HG03159 (cell line): ENCODE results near the gene SNAP23.

Experiments
- ATAC-seq: cut with Tn5 transposase; IDR thresholded peaks from one replicate; pipeline ENCODE4 v1.9.1; 2021; ENCODE audit warnings: mild to moderate bottlenecking, moderate library complexity; ENCODE audit not compliant: unreplicated experiment

Gene SNAP23

DNA sequence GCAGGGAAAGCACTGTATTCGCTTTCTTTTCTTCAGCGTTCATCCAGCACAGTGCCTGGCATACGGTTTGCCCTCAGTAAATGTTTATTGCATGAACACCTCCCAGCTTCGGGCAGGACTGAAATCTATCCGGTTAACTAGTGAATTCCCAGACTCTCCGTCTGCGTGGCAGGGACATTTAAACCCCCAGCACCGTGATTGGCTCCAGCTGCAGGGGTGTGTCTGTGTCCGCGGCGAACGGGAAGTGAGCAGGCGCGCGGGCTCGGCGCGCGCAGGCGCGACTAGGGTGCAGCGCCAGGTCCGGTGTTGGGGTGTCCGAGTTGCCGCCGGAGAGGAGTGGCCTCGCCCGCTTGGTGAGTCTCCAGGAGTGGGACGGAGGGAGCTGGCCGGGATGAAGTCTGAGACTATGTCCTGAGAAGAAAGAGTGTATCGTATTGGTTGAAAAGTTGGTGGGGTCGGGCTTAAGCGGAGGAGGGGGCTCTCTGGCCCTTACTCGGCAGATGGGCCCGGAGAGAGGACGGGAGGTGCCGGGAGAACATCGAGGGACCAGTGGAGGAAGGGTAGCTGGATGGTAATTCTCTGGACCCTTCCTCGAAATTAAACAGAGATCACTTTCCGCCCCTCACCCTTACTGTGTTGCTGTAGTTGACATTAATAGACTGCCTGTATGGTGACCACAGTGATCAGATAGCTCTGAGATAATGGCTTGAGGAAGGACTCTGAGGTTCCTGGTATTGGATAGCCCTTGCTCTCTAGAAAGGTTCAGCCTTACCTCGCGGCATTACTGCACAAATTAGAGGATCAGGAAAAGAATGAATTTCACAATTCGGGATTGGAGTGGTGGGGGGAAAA lies at the start of gene SNAP23:
Gene SNAP23 (plus strand): TSS at position 274 of the 852 bp plus-strand sequence. CDS start 16,213 bp downstream, outside the sequence.
- peak; percentile 63 for ATAC-seq

DNA sequence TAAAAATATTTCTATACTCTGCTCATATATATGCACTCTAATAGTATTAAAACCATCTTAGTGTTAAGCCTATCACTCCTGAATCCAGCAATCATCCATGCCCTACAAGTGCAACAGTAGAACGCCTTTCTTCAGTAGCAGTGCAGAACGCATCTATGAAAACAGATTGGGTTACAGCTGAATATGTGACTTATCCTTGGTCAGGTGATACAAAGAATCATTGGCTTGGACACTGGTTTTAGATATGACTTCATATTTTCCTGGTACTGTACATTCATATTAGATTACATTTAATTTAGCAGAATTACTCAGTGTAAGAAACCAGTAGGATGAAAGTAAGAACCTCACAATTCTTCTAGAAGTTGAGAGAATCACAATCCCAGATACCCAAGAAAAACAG lies 47.8 kb upstream of the SNAP23 start:
- no peak for ATAC-seq

DNA sequence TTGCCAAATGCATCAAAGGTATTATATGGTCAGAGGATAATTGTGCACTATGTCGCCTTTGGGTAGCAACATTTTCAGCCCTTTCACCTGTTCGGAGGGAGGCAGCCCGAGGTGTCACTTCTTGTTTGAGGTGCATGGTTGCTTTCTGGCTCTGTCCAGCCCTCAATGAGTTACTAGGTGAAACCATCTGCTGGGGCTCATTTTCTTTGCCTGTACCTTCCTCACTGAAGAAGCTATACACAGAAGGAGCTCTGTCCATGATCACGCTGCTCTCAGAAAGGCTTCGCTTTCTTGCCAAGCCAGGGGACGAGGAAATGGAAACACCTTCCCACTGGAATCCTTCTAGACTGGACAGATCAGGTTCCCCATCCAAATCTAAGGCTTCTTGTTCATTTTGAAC lies 47.2 kb upstream of the SNAP23 start:
- no peak for ATAC-seq

DNA sequence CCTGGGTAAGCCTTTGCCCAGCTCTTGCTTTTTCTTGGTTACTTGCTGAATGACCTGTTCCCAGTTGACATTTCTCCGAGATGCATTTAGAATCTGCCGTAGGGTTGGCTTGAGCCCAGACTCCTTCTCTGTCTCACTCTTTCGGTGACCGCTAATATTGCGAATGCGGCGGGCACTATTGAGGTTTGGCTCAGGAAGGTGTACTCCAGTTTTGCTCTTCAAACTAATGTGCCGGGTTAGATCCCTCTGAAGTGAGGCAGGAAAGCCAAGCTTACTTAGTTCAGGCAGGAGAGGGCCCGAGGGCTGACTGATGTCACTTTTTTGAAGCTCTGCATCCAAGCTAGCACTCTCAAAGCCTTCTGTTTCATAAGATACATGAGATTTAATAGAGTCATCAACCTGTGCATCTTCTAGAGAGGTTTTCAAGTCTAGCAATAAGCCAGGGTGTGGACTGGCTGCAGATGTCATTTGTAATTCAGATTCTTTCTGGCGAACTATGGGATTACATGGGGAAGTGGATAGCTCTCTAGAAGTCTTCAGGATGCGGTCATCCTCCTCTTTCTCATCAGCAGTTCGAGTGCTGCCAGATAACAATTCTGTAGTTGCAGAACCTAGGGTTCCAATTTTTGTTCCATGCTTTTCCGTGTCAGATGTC lies 45.5 kb upstream of the SNAP23 start:
- ATAC-seq = no peak

DNA sequence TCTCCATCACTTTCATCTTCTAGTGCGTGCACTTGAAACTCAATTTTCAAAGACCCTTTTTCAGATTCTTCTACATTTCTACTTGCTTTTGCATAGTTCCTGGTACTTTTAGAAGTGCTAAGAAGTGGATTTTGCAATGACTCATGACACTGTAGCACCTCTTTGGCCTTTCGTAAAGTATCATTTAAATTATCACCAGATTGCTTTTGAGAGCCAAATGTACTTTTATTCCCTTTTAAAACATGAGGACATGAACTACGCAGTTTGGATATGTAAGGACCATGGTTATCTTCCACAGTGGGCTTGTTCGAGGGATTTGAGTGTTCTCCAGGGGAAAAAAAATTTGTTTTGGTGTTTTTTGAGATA lies 45.0 kb upstream of the SNAP23 start:
- no peak for ATAC-seq

DNA sequence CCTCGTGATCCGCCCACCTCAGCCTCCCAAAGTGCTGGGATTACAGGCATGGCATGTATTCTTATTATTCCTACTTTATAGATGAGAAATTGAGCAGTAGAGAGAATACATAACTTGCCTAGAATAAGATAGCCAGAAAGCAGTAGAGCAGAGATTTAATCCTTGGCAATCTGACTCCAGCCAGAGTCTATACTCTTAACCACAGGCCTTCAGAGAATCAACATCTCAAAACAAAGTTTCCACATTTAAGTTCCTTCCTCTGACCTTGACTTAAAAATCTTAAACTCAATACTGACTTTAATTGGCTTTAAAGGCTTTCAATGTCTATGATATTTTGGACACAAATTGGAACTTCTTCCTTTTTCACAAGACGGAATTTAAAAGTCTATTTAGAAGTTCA lies 41.6 kb upstream of the SNAP23 start:
- no peak for ATAC-seq

DNA sequence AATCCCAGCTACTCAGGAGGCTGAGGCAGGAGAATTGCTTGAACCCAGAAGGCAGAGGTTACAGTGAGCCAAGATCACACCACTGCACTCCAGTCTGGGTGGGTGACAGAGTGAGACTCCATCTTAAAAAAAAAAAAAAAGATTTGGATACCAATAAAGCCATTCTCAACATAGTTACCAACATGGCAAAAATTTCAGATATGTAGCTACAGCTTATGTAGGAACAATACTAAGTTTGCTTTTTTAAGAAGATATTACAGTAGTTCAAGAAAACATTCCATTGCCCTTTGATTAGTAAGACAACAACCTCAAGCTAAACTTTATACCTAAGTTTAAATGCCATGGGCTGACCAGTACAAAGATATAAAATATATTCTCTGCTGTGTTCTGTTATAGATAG lies 38.9 kb upstream of the SNAP23 start:
- no peak for ATAC-seq

DNA sequence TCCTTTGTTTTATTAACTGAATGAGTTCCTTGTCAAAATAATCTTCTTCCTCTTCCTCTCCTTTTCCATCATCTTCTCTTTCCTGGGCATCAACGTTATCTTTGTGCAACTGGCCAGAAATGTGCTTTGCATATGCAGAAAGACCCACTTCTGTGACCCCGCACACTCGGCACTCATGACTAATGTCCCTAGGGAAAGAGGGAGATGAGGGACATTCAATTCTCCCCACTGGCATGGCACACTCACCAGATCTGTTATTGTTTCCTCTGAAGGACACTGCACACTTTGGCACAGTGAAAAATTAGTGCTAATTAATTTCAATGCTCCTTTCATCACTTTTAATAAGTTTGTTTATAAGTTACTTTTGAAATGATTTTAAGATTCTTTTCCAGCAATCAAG lies 38.5 kb upstream of the SNAP23 start:
- no peak for ATAC-seq

DNA sequence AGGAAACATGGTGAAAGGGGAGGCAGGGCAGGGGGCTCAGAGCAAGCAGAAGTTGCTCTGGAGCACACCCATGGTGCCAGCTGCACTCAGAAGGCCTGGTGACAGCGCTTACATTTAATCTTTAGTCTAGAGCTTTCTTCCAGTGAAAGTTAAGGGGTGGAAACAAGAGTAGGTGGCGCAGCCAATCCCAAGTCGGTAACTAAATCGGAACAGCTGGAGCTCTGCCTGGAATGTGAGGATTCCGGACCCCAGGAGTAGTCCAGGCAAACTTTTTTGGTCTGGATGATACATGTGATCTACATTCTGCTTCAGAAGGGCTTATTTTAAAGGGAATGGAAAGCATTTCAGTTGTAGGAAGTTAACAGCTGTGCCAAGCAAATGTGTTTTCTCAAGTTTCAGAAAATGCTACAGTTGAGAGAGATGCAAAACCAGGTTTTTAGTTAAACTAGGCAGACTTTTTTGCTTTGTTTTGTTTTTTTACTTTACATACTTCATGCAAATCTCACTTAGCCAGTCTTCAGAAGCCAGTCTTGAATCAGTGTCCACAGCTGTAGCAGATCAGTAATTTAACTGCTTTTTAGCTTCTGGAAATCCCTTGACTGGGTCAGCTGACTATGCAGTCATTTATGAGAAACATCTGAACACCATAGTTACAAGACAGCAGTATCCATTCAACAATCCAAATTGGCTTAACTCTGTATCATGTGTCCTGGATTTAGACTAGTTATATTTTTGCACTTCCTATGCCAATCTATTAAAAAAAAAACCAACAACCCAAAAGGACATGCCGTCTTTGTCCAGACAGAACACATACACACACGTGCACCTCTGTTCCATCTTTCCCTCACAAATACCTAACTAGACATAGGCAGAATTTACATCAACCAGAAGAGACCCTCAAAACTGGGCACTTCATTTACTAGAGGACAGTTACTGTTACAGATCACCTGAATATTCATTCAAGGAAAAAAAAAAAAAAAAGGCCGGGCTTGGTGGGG lies 37.7 kb upstream of the SNAP23 start:
- no peak for ATAC-seq

DNA sequence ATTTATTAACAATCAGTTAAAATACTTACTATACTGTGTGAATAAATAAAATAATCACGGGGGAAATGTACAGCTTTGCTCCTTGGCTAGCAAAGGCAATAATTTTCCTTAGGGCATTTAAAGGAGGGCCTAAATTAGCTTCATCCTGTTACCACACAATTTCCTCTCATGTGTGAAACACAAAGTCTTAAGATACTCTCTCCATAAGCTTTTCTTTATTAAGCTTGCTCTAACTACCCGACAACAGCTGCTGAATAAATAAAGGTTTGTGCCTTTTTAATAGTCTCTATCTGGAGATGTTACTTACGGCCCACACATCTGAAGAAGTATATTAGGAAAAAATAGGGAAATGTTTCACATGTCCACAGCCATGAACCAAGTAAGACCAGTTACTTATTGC lies 34.2 kb upstream of the SNAP23 start:
- ATAC-seq = no peak

DNA sequence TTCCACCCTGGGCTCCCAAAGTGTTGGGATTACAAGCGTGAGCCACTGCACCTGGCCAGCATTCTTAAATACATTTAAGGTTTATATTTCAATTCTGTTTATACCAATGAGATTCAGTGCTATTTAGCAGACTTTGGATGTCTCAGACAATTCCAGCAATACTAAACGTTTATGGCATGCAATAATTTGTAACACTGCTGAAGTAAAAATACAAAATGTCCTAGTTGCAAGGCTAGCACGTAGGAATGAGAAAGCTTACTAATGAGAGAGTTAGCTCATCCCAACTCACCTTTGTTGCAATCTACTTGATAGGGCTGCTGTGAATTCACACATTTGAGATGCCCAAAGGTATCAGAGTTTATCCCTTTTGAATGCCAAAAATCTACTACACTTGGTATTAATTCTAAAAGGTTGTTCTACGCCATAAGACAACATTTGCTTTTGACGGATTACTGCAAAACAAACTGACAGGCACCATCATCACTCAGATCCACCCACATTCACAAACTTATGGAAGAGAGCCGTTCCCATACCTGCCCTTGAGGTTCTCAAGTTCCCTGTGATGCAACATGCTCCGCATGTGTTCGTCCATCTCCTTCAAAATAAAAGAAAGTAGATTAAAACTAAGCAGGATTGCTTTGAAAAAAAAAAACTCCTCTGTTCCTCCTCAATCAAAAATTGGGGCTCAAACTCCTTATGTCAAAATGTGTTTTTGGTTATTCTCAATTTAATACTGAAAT lies 29.7 kb upstream of the SNAP23 start:
- ATAC-seq = no peak

DNA sequence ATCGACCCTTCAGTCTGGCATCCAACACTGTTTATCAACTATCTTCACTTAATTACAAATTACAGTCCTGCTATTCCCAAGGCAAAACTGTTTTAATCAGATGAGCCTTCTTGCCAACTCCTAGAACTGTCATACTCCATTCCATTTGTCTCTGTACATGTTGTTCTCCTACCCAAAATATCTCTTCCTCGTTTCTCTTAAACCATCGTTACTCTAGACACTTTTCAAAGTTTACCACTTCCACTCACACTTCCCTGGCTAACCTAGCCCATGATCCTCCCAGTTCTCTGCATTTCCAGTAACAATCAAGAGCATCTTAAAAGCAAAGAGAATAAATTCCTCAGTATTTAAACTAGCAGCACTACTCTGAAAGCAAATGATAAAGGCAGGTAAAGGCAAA lies 24.4 kb upstream of the SNAP23 start:
- ATAC-seq = no peak

DNA sequence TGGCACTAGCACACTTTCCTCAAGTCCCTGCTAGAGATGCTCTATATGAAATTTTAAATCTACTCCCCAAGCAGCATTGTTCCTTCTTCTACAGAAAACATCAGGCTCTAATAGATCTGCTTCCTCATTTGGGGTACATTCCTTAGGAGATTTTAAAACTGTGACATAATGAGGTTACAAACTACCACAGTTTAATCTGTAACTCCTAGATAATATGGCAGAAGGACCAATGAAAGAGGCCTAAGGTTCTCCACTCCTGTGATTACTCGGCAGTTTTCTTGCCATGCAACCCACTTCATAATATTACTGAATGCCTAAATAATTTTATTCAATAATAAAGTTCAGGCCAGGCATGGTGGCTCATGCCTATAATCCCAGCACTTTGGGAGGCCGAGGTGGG lies 20.6 kb upstream of the SNAP23 start:
- ATAC-seq = no peak

DNA sequence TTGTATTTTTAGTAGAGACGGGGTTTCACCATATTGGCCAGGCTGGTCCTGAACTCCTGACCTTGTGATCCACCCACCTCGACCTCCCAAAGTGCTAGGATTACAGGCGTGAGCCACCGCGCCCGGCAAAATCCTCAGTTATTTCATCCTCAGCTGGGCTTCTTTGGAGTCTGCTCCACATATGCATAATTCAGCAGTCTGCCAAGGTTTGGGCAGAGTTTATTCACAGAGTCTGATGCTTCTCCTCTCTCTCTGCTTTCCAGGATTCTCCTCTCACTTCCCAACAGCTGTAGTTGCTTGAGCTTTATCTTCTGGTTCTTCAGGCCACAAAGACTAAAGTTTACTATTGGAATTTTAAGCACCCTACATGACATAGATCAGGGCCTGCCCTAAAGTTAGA lies 12.7 kb upstream of the SNAP23 start:
- ATAC-seq = no peak

DNA sequence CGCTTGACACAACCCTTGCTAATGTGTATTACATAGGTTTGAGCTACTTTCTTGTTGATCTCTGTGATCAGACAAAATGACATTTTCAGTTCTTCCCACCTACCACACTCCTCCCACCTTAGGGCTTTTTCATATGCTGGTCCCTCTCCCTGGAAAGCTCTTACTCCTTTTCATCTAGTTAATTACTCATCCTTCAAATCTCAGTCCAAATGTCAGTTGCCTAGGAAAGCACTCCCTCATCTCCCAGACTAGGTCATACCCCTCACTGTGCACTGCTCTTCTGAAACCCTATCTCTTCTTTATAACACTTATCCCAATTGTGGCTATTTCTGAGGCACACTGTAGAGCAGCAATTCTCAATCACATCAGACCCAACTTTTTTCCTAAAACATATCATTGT lies 11.8 kb upstream of the SNAP23 start:
- ATAC-seq = no peak

DNA sequence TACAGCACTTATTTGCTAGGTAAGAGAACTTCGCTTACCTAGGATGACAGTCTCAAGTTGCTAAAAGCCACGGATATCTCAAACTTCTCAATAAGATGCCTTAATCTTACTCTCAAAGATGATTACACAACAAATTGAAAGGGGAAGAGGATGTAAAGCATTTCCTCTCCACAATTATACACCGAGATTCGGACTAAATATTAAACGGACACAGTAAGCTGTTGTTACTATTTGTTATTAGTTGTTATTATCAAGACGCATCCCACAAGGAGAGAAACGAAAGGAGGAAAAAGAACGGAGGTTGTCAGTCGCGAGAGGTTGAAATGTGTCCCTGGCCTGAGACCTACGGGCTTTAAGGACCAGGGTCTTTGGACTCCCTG lies 5.2 kb upstream of the SNAP23 start:
- ATAC-seq = no peak

DNA sequence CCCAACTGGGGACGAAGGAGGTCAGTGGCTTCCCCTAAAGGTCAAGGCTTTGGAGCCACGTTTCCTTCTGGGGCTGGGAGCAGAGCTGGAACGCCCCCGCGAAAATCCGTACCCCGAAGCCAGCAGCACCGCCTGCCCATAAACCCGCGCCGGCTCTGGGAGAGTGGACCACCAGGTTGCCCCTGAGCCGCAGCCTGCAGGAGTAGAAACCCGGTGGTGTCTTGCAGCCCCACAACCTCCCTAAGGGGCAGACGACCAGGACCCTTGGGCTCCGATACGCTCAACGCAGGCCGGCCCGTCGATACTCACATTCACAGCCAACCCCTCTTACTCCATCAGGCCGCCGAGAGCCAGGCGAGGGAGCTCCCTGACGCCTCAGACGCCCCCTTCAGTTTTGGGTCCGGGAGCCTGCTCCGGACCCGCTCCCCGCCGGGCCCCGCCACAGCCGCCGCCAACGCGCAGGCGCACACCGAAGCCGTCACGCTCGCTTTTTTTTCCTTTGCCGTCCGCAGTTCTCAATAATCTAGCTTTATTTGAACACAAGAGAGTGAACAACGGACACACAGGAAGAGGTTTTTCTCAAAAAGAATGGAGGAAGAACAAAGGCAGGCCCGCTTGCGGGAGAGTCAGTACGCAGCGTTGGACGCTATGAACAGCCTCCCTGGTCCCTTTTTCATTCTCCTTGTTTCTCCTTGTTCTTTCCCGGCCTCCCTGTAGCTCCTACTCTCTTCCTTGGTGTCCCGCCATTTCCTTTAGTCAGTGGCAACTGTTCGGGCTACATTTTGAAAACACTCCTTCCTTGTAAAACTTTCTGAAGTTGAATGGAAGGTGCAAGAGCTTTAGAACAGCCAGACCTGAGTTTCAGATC lies 4.5 kb upstream of the SNAP23 start, which contains the start of gene ZNF106:
Gene ZNF106 (minus strand): TSS at position 471 of the 868 bp plus-strand sequence. CDS start 18,852 bp downstream, outside the sequence.
- ATAC-seq = peak; percentile 61

DNA sequence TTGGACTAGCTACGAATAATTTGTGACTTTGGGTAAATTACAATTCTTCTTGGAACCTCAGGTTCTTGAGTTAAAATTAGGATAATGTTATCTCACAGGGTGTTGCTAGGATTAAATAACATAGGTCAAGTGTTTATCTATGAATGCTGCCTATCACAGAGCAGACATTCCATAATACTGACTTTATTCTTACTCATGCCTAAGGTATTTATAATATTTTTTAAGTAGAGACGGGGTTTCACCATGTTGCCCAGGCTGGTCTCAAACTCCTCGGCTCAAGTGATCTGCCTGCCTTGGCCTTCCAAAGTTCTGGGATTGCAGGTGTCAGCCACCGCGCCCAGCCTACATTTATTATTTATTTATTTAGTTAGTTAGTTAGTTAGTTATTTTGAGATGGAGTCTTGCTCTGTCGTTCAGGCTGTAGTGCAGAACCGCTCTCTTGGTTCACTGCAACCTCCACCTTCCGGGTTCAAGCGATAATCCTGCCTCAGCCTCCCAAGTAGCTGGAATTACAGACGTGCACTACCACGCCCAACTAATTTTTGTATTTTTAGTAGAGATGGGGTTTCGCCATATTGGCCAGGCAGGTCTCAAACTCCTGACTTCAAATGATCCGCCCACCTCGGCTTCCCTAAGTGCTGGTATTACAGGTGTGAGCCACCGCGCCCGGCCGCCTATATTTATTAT lies 3.8 kb upstream of the SNAP23 start:
- ATAC-seq = no peak

DNA sequence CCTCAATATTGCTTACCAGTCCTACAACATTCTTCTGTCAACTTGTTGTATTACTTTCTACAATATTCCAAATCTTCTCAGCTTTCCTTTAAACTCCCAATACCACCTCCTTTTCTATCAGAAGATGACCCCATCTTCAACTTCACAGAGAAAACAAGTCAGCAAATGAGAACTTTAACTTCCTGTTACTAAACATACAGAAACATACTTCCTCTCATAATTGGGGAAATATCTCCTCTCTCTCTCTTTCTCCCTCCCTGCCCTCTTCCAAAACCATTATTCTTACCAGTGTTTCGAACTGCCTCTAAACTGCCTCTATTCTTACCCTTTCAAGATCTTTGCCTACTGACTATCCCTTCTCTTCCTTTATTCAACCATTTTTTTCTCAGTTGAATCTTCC lies 1.8 kb upstream of the SNAP23 start:
- no peak for ATAC-seq
